SK-N-SH (cell line): ENCODE results near the gene CCDC60.

Source experiments
- CHD2 ChIP-seq: fragments of 150-350 bp; IDR thresholded peaks from 2 replicates; pipeline ENCODE4 v1.6.1; 2018; ENCODE audit warnings: low read length; ENCODE audit not compliant: partially characterized antibody
- EZH2phosphoT487 ChIP-seq: fragments of 200-600 bp; sonication (generic); IDR thresholded peaks from 2 replicates; pipeline ENCODE4 v1.6.1; 2017; ENCODE audit warnings: low read depth, mixed run types, mild to moderate bottlenecking, antibody characterized with exemption, moderate library complexity, borderline replicate concordance
- GABPA ChIP-seq: IDR thresholded peaks from 2 replicates; pipeline ENCODE4 v1.4.0; 2012; ENCODE audit warnings: low read depth, mild to moderate bottlenecking
- JUND ChIP-seq: IDR thresholded peaks from 2 replicates; pipeline ENCODE4 v1.4.0; 2012
- TEAD4 ChIP-seq: IDR thresholded peaks from 2 replicates; pipeline ENCODE4 v1.4.0; 2012; ENCODE audit warnings: mild to moderate bottlenecking, borderline replicate concordance; ENCODE audit not compliant: insufficient read depth
- TF ChIP-seq, protein P1 (sequence below): fragments of 200-600 bp; sonication (generic); IDR thresholded peaks from 2 replicates; pipeline ENCODE4 v1.6.1; 2017; ENCODE audit warnings: antibody characterized with exemption, mild to moderate bottlenecking, moderate library complexity
- TF ChIP-seq, protein P2 (sequence below): IDR thresholded peaks from 2 replicates; pipeline ENCODE4 v1.4.0; 2012; ENCODE audit warnings: low read depth, borderline replicate concordance

DNA sequence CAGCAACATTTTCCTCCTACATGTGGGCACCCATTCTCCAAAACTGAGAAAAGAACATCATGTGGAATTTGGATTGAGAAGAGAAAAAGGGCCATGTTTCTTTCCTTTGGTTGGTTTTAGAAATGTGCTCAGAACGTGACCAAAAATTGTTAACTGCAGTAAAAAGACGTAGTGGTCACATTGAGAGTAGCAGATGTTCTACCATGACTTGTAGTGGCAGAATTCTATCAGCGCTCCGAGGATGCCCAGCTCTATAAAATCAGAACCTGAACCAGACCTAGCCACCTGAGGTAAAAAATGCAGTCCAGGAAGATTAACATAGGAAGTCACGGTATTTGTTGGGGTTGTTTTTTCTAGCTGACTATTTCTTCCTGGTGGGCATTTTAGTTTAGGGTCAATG lies 157.3 kb downstream of the CCDC60 start:
- TF ChIP-seq CHD2 (no peak), TEAD4 (no peak), GABPA (no peak), EZH2phosphoT487 (no peak), JUND (no peak)
- TF ChIP-seq, protein P1, sequence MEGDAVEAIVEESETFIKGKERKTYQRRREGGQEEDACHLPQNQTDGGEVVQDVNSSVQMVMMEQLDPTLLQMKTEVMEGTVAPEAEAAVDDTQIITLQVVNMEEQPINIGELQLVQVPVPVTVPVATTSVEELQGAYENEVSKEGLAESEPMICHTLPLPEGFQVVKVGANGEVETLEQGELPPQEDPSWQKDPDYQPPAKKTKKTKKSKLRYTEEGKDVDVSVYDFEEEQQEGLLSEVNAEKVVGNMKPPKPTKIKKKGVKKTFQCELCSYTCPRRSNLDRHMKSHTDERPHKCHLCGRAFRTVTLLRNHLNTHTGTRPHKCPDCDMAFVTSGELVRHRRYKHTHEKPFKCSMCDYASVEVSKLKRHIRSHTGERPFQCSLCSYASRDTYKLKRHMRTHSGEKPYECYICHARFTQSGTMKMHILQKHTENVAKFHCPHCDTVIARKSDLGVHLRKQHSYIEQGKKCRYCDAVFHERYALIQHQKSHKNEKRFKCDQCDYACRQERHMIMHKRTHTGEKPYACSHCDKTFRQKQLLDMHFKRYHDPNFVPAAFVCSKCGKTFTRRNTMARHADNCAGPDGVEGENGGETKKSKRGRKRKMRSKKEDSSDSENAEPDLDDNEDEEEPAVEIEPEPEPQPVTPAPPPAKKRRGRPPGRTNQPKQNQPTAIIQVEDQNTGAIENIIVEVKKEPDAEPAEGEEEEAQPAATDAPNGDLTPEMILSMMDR = no peak
- TF ChIP-seq, protein P2, sequence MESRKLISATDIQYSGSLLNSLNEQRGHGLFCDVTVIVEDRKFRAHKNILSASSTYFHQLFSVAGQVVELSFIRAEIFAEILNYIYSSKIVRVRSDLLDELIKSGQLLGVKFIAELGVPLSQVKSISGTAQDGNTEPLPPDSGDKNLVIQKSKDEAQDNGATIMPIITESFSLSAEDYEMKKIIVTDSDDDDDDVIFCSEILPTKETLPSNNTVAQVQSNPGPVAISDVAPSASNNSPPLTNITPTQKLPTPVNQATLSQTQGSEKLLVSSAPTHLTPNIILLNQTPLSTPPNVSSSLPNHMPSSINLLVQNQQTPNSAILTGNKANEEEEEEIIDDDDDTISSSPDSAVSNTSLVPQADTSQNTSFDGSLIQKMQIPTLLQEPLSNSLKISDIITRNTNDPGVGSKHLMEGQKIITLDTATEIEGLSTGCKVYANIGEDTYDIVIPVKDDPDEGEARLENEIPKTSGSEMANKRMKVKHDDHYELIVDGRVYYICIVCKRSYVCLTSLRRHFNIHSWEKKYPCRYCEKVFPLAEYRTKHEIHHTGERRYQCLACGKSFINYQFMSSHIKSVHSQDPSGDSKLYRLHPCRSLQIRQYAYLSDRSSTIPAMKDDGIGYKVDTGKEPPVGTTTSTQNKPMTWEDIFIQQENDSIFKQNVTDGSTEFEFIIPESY = no peak
